ENCODE measurements around the gene MERTK.
"Not testable (repeated sequence)": the region's sequence is repeated elsewhere in the genome, so short reads cannot be mapped to it uniquely, and the experiment has no call there.

MERTK gene

DNA sequence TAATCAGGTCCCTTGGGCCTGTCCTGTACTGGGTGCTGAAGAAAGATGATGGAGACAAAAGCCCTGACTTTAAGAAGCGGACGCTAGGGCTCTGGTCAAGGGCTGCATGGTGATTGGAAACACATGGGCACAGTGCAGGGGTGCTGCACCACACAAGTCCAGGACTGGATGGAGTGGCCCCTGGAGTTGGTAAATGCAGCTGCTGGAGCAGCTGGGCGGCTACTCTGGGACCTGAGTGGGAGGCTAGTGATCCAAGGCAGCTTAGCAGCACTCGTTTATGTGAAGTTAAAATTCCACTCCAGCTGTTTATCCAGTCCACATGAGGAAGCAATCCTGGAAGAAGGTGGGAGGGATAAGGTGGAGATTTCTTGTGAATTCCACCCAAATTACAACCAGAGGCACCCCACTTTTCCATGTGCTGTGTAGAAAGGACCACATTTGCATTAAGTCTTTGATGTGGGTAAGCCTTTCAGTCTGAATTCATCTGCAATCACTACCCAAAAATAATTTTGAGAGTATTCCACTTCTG is 24.9 kb downstream of the MERTK start:
- no peak for TF ChIP-seq CTCF (IDR thresholded peaks at IDR 0.05; ENCODE audit: control insufficient read depth, insufficient read depth, low read depth, low read length, missing control alignments)
- no peak overlapping the region for H3K4me3 ChIP-seq (ENCODE audit: control insufficient read depth, low read depth, low read length)
- peak; percentile 41 for DNase-seq (ENCODE audit: low read depth)

DNA sequence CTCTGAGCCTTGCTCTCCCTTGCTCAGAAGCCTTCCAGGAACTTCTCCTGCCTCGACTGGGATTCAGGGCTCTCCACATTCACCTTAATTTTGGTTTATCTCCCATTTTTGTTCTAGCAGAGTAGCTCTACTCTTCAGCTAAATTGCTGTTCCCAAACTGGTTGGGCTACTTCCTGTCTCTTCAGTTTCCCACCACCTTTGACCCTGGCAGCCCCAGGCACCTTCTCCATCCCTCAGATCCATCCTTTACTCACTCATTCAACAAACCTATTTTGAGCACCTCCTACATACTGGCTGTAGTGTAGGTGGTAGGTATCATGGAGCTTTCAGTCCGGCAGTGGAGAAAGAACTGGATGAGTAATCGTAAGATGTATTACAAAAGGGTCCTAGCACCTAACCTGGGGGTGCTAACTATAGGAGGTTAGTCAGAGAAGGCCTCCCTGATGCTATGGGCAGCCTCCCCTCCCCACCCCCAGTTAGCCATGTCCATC is 26.3 kb downstream of the MERTK start:
- TF ChIP-seq CTCF (IDR thresholded peaks at IDR 0.05; ENCODE audit: control insufficient read depth, insufficient read depth, low read depth, low read length, missing control alignments): no peak
- no peak for DNase-seq (ENCODE audit: low read depth)

GRCh38 chr2:111927723-111928122 is 29.3 kb downstream of the MERTK start:
- TF ChIP-seq CTCF (IDR thresholded peaks at IDR 0.05; ENCODE audit: control insufficient read depth, insufficient read depth, low read depth, low read length, missing control alignments): no peak
- DNase-seq (ENCODE audit: low read depth): no peak
- H3K4me3 ChIP-seq (ENCODE audit: control insufficient read depth, low read depth, low read length): no peak overlapping the region

More for the DNA sequence above, 26.3 kb downstream of the MERTK start:
- no peak overlapping the region for H3K4me3 ChIP-seq (ENCODE audit: control insufficient read depth, low read depth, low read length)

GRCh38 chr2:111930409-111930808 is 32.0 kb downstream of the MERTK start:
- no peak for TF ChIP-seq CTCF (IDR thresholded peaks at IDR 0.05; ENCODE audit: control insufficient read depth, insufficient read depth, low read depth, low read length, missing control alignments)
- DNase-seq (ENCODE audit: low read depth): no peak
- H3K4me3 ChIP-seq (ENCODE audit: control insufficient read depth, low read depth, low read length): no peak overlapping the region

GRCh38 chr2:111930875-111931274 is 32.5 kb downstream of the MERTK start:
- no peak overlapping the region for H3K4me3 ChIP-seq (ENCODE audit: control insufficient read depth, low read depth, low read length)
- DNase-seq (ENCODE audit: low read depth): peak; percentile 8
- TF ChIP-seq CTCF (IDR thresholded peaks at IDR 0.05; ENCODE audit: control insufficient read depth, insufficient read depth, low read depth, low read length, missing control alignments): no peak

DNA sequence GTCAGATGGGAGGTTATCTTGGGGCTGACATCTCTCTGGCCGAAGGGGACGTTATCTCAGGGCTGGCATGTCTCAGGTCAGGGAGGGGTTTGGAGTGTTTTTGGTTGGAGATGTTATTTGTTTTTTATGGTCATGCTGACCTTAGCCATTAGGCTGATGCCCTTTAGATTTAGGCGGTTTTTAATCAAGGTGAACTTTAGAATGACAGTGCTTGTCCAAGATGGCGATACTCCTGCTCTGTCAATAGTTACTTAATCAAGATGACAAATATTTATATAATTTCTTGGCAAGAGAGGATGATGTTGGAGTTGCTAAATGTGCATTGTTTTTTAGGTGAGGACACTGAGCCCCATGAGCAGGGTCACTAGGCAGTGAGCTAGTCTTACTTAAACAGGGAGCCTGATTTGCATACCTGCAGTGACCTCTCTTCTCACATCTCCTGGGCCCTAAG is 34.5 kb downstream of the MERTK start:
- TF ChIP-seq CTCF (IDR thresholded peaks at IDR 0.05; ENCODE audit: control insufficient read depth, insufficient read depth, low read depth, low read length, missing control alignments): no peak
- no peak for DNase-seq (ENCODE audit: low read depth)
- H3K4me3 ChIP-seq (ENCODE audit: control insufficient read depth, low read depth, low read length): no peak overlapping the region

- not testable (repeated sequence) for DNase-seq (ENCODE audit: low read depth); H3K4me3 ChIP-seq (ENCODE audit: control insufficient read depth, low read depth, low read length)
Observed at GRCh38 chr2:111933900-111934299, 35.5 kb downstream of the MERTK start.

All from AG09309 (cell line).